COLO829 (cell line): ENCODE data around the gene QRFPR.
"Not testable (repeated sequence)": the region's sequence is repeated elsewhere in the genome, so short reads cannot be mapped to it uniquely, and the experiment has no call there.

Experiments
- DNase-seq: peaks from one replicate; pipeline ENCODE4 v3.0.0; 2012; ENCODE audit warnings: low spot score

QRFPR gene

GRCh38 chr4:121339307-121339706 is 41.5 kb downstream of the QRFPR start:
- peak; percentile 8 for DNase-seq

DNA sequence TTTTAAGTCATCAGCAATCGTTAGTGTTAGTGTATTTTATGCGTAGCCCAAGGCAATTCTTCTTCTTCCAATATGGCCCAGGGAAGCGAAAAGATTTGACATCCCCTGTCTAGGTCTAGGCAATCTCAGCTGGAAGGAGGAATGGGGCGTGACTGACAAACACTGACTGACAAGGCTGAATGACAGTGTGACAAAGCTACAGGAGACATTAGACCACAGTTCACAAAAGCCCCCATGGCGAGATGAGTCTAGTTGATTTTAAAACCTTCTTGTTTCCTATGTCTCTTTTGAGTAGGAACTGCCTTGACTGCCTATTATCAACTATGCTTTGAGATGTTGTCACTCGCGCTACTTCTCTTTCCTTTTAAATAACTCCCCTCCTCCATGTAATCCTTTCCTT is 42.3 kb downstream of the QRFPR start:
- DNase-seq: no peak

DNA sequence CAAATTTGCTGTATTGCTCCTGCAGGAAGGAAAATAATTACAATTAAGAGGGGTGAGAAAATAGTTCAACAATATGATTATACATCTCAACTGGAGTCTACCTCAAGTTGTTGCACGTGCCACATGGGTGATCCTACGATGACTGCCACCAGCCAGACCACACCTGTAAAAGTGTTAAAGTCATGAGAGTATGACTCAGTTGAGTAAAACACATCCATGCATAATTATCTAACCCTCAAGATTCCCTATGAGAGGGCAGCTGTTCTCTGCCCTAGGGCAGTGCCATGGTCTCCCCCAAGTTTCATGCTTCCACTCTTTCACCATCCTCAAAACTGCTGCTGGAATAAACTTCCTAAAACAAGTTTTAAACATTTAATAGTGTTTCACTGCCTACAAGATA is 44.1 kb downstream of the QRFPR start:
- no peak for DNase-seq

DNA sequence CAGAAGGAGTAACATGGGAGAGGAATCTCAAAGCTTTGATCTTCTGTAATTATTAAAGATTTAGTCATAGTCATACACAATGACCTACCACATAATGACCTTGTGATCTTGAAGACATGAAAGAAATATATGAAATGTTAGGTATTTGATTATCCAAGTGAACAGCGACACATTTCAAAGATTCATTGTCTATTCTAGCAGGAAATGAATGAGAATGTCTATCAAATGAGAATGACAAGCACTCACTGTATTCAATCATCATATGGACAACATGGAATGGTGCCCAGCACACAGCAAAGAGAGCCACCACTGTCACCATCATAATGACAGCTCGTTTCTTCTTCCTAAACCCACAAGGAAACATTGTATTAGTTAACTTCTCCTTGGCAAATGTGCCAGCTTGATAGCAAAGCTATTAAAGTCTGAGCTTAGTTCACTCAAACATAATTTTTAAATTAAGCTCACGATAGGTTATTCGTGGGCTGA is 50.6 kb downstream of the QRFPR start:
- peak; percentile 89 for DNase-seq

DNA sequence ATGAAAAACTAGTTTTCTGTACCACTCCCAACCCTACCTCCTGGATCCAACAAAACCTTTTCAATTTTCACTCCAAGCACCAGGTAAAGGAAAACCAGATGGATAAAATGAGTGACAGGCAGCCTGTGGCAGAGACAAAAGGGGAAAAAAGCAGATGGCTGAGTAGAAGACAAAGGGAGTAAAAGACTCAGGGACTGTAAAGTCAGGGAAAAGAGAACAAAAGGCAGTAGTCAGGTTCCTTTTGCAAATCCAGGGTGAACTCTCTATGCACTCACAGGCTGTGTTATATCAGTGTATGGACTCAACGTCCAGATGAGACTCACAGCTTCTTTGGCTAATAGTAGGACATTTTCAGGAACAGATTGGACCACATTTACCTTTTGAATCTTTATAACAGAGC is 54.2 kb downstream of the QRFPR start:
- DNase-seq: no peak

DNA sequence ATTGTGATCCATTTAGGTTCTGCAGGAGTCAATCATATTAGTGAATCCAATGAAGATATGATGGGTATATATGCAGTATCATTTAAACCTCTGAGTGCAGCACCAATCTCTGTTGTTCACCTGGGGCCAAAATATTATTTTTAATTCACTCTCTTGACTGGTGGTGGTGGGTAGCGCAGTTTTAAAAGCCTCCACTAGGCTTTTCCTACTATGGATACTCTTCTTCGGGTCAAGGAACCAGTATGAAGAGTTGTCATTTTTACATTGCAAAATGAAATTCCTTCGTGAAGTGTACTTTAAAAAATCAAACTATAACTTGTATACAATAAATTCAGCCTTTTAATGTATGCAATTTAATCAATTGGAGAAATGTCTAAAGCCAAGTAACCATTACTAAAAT is 56.5 kb downstream of the QRFPR start:
- no peak for DNase-seq

- DNase-seq: no peak
These were observed 59.4 kb downstream of the QRFPR start for GRCh38 chr4:121321466-121321865.

DNA sequence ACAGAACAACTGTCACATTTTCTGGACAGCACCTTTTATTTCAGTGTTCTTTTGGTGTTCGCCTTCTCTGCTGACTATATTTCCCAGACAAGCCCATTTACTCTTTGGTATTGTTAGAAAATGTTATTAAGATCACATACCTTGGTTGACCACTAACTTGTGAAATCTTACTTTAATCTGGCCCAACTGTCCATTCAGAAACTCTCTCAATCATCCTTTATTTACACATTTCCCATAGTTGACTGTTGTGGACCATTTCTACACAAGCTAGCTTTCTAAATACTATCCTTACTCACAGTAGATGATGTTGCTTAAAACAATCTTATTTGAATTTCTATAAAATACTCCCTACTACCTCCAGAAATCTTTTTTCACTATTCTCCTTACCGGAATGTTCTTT is 64.7 kb downstream of the QRFPR start:
- DNase-seq: no peak

- not testable (repeated sequence) for DNase-seq
These were observed 67.4 kb downstream of the QRFPR start for GRCh38 chr4:121313430-121313829.

DNA sequence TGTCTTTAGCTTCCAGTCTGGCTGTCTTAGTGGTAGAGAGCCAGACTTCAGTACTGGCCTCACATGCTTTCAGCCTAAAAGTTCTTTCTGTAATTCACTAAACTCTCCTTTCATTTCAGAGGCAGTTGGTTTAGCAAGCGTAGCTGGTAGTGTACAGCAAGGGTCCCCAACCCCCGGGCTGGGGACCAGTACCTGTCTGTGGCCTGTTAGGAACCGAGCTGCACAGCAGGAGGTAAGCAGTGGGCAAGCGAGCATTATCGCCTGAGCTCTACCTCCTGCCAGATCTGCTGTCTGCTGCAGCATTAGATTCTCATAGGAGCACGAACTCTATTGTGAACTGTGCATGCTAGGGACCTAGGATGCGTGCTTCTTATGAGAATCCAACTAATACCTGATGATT is 72.0 kb downstream of the QRFPR start:
- DNase-seq: no peak

DNA sequence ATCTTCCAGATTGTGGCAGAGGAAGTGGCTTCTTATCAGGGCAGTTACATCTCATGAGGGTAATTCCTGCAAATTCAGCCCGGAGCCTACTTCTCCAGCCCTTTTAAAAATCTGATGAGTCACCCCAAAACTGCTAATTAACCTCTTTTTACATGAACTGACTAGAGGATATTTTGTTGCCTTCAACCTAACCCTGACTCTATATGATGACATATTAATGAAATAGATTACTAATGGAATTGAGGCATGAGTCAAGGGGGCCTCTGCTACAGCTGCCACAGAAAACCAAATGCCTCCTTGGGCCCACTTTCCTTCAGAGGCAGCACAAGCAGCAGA is 72.5 kb downstream of the QRFPR start:
- no peak for DNase-seq

DNA sequence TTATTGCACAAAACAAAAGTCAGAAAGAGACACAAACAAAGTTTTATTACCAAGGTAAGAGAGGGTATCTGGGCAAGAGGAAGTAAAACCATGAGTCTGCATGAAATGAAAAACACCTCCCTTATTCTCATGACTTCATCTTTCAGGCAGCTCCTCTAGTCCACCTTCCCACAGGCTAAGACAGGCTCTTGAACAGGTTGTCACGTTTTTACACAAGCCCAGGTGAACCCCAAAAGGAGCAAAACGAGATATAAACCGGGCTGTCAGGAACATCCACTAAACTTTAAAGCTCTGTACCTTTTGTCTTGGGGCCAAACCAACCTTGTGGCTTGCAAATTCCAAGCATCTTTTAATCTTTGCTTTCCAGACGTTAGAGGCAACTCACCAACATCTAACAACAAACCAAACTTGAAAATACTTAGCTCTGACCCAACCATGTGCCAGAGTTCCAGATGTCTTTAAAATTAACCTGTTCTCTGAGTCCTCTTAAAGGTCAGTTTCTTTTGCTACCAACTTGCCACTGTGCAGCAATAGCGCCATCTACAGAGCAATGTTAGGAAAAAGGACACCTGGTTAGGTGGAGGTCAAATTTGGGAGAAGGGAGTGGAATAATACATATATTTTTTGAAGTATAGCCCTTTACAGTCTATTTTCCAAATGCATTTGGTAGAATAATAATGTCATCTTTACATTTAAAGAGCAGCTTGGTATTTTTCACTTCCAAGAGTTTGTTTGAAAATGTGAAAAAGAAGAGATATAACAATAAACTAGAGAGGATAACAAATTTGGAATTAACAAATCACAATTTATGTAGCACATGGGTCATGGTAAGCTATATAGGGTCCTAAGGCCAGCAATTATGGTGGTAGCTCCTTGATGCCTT is 73.1 kb downstream of the QRFPR start:
- peak; percentile 71 for DNase-seq

DNA sequence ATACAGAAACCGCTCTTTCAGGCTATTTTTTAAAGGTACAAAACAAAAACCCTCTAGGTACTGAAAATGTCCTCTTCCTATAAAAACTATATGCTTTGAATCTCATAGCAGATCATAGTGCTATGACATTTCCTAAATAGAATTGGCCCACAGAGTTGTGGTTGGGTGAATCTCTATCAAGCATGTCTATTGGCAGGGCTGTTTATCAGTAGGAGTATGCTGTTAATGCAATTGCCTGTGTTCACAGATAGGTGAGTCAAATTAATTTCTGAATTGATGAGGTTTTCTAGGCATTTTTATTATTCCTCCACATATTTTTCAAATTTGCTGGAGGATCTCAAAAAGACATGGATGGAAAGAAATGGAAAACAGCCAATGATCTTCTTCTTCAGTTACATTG is 73.9 kb downstream of the QRFPR start:
- DNase-seq: no peak

DNA sequence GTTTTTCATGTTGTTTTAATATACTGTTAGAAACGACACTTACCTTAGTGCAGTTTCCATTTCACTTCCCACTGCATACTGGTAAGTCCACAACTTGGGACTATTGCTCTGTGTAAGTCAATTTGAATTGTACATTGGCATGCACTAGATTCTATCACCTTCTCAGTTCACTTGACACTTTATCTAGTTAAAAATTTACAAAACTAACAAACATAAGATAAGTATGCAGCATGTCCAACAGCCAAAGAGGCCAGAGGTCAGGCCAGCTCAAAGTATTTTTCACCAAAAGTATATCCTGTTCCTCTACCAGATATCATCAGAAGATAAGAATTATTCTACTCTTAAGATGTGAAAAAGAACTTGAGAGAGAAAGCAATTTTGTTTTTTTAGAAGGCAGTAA is 75.9 kb downstream of the QRFPR start:
- DNase-seq: no peak

- DNase-seq: no peak
These were observed 81.5 kb downstream of the QRFPR start for GRCh38 chr4:121299367-121299766.

DNA sequence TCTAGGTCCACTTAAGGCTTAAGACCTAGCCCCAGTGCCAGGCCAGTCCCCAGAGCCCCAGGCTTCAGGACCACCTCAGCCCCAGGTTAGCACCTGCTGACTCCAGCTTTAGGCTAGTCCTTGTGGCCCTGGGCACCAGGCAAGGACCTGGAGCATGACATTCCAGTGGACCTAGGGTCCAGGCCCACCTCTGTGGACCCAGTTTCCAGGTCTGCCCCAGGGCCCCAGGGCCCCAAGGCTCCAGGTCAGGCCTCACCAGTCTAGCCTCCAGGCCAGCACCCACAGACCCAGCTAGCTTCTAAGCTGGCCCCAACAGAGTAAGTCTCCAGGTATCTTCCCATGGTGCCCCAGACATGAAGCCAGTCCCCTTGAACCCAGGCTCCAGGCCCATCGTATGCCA is 97.5 kb downstream of the QRFPR start:
- no peak for DNase-seq

DNA sequence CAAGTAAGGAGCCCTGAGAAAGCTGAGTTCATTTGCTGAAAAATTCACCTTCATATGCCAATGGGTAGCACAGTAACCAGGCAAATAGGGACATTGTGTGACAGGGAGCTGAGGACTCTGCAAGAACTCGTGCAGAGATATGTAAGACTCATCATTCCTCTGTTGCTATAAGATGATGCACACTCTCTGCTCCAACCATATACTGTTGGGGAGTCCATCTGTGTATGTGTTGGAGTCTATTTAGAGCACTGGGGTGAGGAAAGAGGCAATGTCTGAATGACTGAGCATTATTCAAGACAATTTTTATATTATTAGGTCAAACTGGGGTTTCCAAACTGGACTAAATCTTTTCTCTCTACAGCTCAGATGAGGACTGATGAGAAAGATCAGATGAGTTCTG is 100.4 kb downstream of the QRFPR start:
- no peak for DNase-seq

DNA sequence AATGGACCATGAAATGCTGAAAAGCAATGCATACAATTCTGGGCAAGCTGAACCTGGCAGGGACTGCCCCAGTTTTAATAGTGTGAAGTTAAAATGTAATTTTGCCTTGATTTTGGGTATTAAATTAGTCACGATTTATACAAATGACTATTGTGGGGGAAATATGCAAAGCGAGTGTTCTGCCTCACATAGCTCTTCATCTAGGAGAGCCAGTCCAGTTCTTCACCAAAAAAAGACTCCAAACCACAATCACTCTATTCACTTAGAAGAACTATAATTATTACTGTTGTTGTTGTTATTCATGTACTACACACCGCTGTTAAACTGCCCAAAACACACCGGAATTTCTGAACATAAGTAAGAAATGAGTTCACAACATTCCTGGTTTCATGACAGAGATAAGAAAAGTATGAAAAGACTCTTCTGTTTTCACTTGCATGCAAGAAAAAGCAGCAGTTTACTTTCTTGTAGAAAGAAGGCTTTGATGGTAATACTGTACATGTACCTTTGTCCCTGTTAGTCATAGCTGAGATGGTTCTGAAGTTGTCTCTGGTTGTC is 101.9 kb downstream of the QRFPR start:
- DNase-seq: peak; percentile 98
